GM23338 (cell line): ENCODE data around the gene MYH13. TPM values are rescaled to one million over a fixed set of nuclear protein-coding genes. Genes with fewer than 3 reads are reported as not detected.

Source experiments
- ATAC-seq: fragments of 200-7000 bp; cut with Tn5 transposase; 3 replicates; pipeline ENCODE4 v1.9.1; 2020
- DNase-seq: peaks from one replicate; pipeline ENCODE4 v3.0.0-alpha.2; 2015; ENCODE audit warnings: low spot score
- H2AFZ ChIP-seq: fragments of 200-600 bp; sonication (generic); 2 replicates; pipeline ENCODE4 v1.8.0; 2016; ENCODE audit warnings: antibody characterized with exemption, mild to moderate bottlenecking, moderate library complexity
- H3F3A ChIP-seq: fragments of 200-600 bp; sonication (generic); replicated peaks from 2 replicates; pipeline ENCODE4 v1.8.0; 2017; ENCODE audit warnings: antibody characterized with exemption, mixed run types, low read depth
- H3K27ac ChIP-seq: fragments of 200-600 bp; sonication (generic); 2 replicates; pipeline ENCODE4 v1.6.1; 2016; ENCODE audit warnings: low read depth
- H3K27me3 ChIP-seq: fragments of 200-600 bp; sonication (generic); 2 replicates; pipeline ENCODE4 v1.8.0; 2016; ENCODE audit warnings: mild to moderate bottlenecking, mixed run types, moderate library complexity; ENCODE audit not compliant: insufficient read depth
- H3K36me3 ChIP-seq: fragments of 200-600 bp; sonication (generic); 2 replicates; pipeline ENCODE4 v1.8.0; 2016; ENCODE audit warnings: mild to moderate bottlenecking; ENCODE audit not compliant: insufficient read depth
- H3K4me1 ChIP-seq: fragments of 200-600 bp; sonication (generic); 2 replicates; pipeline ENCODE4 v1.8.0; 2016; ENCODE audit warnings: mild to moderate bottlenecking, moderate library complexity; ENCODE audit not compliant: insufficient read depth
- H3K4me2 ChIP-seq: fragments of 200-600 bp; sonication (generic); 2 replicates; pipeline ENCODE4 v1.7.1; 2017; ENCODE audit warnings: mixed run types
- H3K4me3 ChIP-seq: fragments of 200-600 bp; sonication (generic); 2 replicates; pipeline ENCODE4 v1.6.1; 2016; ENCODE audit warnings: mixed run types
- H3K79me2 ChIP-seq: fragments of 200-600 bp; sonication (generic); replicated peaks from 2 replicates; pipeline ENCODE4 v1.8.0; 2017; ENCODE audit warnings: mild to moderate bottlenecking; ENCODE audit not compliant: insufficient read depth
- H3K9me2 ChIP-seq: fragments of 200-600 bp; sonication (generic); 2 replicates; pipeline ENCODE4 v1.8.0; 2017; ENCODE audit not compliant: insufficient read depth
- H4K20me1 ChIP-seq: fragments of 200-600 bp; sonication (generic); replicated peaks from 2 replicates; pipeline ENCODE4 v1.8.0; 2017; ENCODE audit warnings: mild to moderate bottlenecking; ENCODE audit not compliant: insufficient read depth
- H3K27ac Mint-ChIP-seq: 2 replicates; pipeline ENCODE4 v1.8.0; 2020; ENCODE audit warnings: inconsistent platforms, mild to moderate bottlenecking, moderate library complexity, mixed read lengths
- H3K27me3 Mint-ChIP-seq: 3 replicates; pipeline ENCODE4 v1.8.0; 2022; ENCODE audit warnings: low read depth, mild to moderate bottlenecking, moderate library complexity, mixed read lengths, inconsistent platforms; ENCODE audit not compliant: insufficient read depth, poor library complexity
- H3K36me3 Mint-ChIP-seq: 3 replicates; pipeline ENCODE4 v1.8.0; 2021; ENCODE audit warnings: low read depth, mild to moderate bottlenecking, inconsistent platforms, moderate library complexity, mixed read lengths
- H3K4me1 Mint-ChIP-seq: 3 replicates; pipeline ENCODE4 v1.8.0; 2020; ENCODE audit warnings: mild to moderate bottlenecking, inconsistent platforms, mixed read lengths
- H3K4me3 Mint-ChIP-seq: 3 replicates; pipeline ENCODE4 v1.8.0; 2021; ENCODE audit warnings: moderate library complexity, mild to moderate bottlenecking, inconsistent platforms, mixed read lengths
- H3K9me3 Mint-ChIP-seq: 3 replicates; pipeline ENCODE4 v1.8.0; 2020; ENCODE audit warnings: moderate library complexity, mild to moderate bottlenecking, inconsistent platforms, mixed read lengths
- ETS1 ChIP-seq: IDR thresholded peaks from 2 replicates; pipeline ENCODE4 v1.6.1; 2016; ENCODE audit warnings: antibody characterized with exemption
- EZH2 ChIP-seq: fragments of 200-600 bp; sonication (generic); IDR thresholded peaks from one replicate; pipeline ENCODE4 v1.8.0; 2017; ENCODE audit warnings: antibody characterized with exemption, mild to moderate bottlenecking, low read depth; ENCODE audit not compliant: unreplicated experiment
- EZH2phosphoT487 ChIP-seq: fragments of 200-600 bp; sonication (generic); IDR thresholded peaks from one replicate; pipeline ENCODE4 v1.8.1; 2018; ENCODE audit warnings: antibody characterized with exemption; ENCODE audit not compliant: unreplicated experiment
- JUNB ChIP-seq: IDR thresholded peaks from one replicate; pipeline ENCODE4 v1.6.1; 2016; ENCODE audit warnings: antibody characterized with exemption; ENCODE audit not compliant: unreplicated experiment
- POLR2AphosphoS5 ChIP-seq: IDR thresholded peaks from 2 replicates; pipeline ENCODE4 v1.6.1; 2016; ENCODE audit warnings: antibody characterized with exemption, low read depth
- STAT1 ChIP-seq: IDR thresholded peaks from one replicate; pipeline ENCODE4 v1.6.1; 2016; ENCODE audit warnings: antibody characterized with exemption; ENCODE audit not compliant: unreplicated experiment
- ZNF114 ChIP-seq: fragments of 250-450 bp; sonication (Bioruptor Pico); IDR thresholded peaks from 2 replicates; pipeline ENCODE4 v1.5.0; 2020; ENCODE audit warnings: mild to moderate bottlenecking, moderate library complexity
- ZNF331 ChIP-seq: fragments of 250-450 bp; sonication (Bioruptor Pico); IDR thresholded peaks from 2 replicates; pipeline ENCODE4 v1.5.0; 2020; ENCODE audit warnings: low read depth, mild to moderate bottlenecking, moderate library complexity
- long read RNA-seq: library from polyadenylated mRNA; unstranded; transcript quantifications from one replicate; pipeline ENCODE4 v2.0.0, GENCODE V29; 2020; ENCODE audit not compliant: unreplicated experiment
- polyA plus RNA-seq: library from polyadenylated mRNA; unstranded; fragments of >200 nt; fragmentation: Nextera tagmentation; extraction: Ambion mirVana; gene quantifications from 2 replicates; pipeline ENCODE4 v1.2.1, GENCODE V29; 2016
- total RNA-seq: library from RNA; depleted of rRNA; stranded (reverse); fragments of >200 nt; shearing (Covaris generic); gene quantifications from 2 replicates; pipeline ENCODE4 v1.2.3, GENCODE V29; 2014; rRNA removed
- TF ChIP-seq, protein P1 (sequence below): IDR thresholded peaks from one replicate; pipeline ENCODE4 v1.6.1; 2018; ENCODE audit warnings: antibody characterized with exemption; ENCODE audit not compliant: unreplicated experiment
- TF ChIP-seq, protein P2 (sequence below), 2 experiments: fragments of 200-600 bp in 1 of 2; sonication (generic) in 1 of 2; conservative IDR thresholded peaks; 2 replicates each; pipeline versions ENCODE4 v1.5.1 to v1.6.1; 2016 to 2017; ENCODE audit warnings: antibody characterized with exemption in 2 of 2, low read depth in 2 of 2, mild to moderate bottlenecking in 2 of 2, moderate library complexity in 1 of 2

The MYH13 gene
- total RNA-seq (not detected in 2 replicates), polyA plus RNA-seq (not detected in 2 replicates)
- long read RNA-seq = 0 reads

DNA sequence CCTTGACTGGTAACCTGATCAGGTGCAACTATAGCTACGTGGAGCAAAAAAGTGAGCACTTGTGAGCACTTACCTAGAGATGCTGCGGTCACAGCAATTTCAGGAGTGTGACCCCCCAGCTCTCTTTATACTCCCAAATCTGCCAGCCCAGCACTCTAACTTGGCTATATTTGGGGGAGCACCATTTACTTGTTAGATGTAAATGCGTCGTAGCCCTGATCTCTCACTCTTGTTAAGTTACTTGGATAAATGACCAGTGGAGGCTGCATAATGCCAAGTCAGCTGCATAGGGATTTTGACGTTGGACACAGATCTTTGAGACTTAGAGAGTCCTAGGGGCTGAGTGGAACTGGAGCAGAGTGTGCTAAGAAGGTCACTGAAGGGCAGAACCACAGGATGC lies at the start of gene MYH13:
Gene MYH13, minus strand, starts transcription at position 101 of the 400 bp plus-strand sequence. CDS start 8,476 bp downstream, outside the sequence.
- H4K20me1 ChIP-seq = no peaks in the 10 kb centered on the region
- TF ChIP-seq ZNF114 = no peak
- no peak for TF ChIP-seq POLR2AphosphoS5
- TF ChIP-seq, protein P1, sequence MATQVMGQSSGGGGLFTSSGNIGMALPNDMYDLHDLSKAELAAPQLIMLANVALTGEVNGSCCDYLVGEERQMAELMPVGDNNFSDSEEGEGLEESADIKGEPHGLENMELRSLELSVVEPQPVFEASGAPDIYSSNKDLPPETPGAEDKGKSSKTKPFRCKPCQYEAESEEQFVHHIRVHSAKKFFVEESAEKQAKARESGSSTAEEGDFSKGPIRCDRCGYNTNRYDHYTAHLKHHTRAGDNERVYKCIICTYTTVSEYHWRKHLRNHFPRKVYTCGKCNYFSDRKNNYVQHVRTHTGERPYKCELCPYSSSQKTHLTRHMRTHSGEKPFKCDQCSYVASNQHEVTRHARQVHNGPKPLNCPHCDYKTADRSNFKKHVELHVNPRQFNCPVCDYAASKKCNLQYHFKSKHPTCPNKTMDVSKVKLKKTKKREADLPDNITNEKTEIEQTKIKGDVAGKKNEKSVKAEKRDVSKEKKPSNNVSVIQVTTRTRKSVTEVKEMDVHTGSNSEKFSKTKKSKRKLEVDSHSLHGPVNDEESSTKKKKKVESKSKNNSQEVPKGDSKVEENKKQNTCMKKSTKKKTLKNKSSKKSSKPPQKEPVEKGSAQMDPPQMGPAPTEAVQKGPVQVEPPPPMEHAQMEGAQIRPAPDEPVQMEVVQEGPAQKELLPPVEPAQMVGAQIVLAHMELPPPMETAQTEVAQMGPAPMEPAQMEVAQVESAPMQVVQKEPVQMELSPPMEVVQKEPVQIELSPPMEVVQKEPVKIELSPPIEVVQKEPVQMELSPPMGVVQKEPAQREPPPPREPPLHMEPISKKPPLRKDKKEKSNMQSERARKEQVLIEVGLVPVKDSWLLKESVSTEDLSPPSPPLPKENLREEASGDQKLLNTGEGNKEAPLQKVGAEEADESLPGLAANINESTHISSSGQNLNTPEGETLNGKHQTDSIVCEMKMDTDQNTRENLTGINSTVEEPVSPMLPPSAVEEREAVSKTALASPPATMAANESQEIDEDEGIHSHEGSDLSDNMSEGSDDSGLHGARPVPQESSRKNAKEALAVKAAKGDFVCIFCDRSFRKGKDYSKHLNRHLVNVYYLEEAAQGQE = no peak
- no peak for TF ChIP-seq ETS1
- TF ChIP-seq, protein P2, sequence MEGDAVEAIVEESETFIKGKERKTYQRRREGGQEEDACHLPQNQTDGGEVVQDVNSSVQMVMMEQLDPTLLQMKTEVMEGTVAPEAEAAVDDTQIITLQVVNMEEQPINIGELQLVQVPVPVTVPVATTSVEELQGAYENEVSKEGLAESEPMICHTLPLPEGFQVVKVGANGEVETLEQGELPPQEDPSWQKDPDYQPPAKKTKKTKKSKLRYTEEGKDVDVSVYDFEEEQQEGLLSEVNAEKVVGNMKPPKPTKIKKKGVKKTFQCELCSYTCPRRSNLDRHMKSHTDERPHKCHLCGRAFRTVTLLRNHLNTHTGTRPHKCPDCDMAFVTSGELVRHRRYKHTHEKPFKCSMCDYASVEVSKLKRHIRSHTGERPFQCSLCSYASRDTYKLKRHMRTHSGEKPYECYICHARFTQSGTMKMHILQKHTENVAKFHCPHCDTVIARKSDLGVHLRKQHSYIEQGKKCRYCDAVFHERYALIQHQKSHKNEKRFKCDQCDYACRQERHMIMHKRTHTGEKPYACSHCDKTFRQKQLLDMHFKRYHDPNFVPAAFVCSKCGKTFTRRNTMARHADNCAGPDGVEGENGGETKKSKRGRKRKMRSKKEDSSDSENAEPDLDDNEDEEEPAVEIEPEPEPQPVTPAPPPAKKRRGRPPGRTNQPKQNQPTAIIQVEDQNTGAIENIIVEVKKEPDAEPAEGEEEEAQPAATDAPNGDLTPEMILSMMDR (conservative IDR thresholded peaks at IDR 0.05; ENCODE audit: low read depth in 2 of 2) = no peak
- no peak for TF ChIP-seq ZNF331 (CRISPR knock-in tag)
- no peak for TF ChIP-seq STAT1
- TF ChIP-seq EZH2 = no peak
- no peak for TF ChIP-seq EZH2phosphoT487
- TF ChIP-seq JUNB = no peak
- H3K4me3 Mint-ChIP-seq = no peak within 1 kb of the TSS
- H3K4me1 ChIP-seq = no peaks in the 10 kb centered on the region
- H3K79me2 ChIP-seq = no peaks in the 10 kb centered on the region
- H3K9me2 ChIP-seq = no peaks in the 10 kb centered on the region
- H3K27me3 ChIP-seq = no peaks in the 10 kb centered on the region
- no peaks in the 10 kb centered on the region for H3K36me3 ChIP-seq
- ATAC-seq (no peak), DNase-seq (no peak)
- no peaks in the 10 kb centered on the region for H3F3A ChIP-seq
- H3K4me3 ChIP-seq = no peak within 1 kb of the TSS
- no peaks in the 10 kb centered on the region for H3K9me3 Mint-ChIP-seq
- no peaks in the 10 kb centered on the region for H3K36me3 Mint-ChIP-seq
- H3K27ac Mint-ChIP-seq = no peak within 1 kb of the TSS
- no peaks in the 10 kb centered on the region for H3K4me1 Mint-ChIP-seq
- peaks cover 5% of the 10 kb centered on the region for H3K27me3 Mint-ChIP-seq
- no peak within 1 kb of the TSS for H2AFZ ChIP-seq
- H3K27ac ChIP-seq = no peak within 1 kb of the TSS
- no peak within 1 kb of the TSS for H3K4me2 ChIP-seq
